GM20431 (cell line): ENCODE data around the gene METRNL.

Experiments used
- in situ Hi-C: fragments of 300-500 bp; cut with MseI, MboI; formaldehyde crosslinking; loops from one replicate; pipeline ENCODE4 v1.15.0; 2020; ENCODE audit warnings: low sequenced_read_pairs; ENCODE audit not compliant: unreplicated experiment

Gene METRNL

DNA sequence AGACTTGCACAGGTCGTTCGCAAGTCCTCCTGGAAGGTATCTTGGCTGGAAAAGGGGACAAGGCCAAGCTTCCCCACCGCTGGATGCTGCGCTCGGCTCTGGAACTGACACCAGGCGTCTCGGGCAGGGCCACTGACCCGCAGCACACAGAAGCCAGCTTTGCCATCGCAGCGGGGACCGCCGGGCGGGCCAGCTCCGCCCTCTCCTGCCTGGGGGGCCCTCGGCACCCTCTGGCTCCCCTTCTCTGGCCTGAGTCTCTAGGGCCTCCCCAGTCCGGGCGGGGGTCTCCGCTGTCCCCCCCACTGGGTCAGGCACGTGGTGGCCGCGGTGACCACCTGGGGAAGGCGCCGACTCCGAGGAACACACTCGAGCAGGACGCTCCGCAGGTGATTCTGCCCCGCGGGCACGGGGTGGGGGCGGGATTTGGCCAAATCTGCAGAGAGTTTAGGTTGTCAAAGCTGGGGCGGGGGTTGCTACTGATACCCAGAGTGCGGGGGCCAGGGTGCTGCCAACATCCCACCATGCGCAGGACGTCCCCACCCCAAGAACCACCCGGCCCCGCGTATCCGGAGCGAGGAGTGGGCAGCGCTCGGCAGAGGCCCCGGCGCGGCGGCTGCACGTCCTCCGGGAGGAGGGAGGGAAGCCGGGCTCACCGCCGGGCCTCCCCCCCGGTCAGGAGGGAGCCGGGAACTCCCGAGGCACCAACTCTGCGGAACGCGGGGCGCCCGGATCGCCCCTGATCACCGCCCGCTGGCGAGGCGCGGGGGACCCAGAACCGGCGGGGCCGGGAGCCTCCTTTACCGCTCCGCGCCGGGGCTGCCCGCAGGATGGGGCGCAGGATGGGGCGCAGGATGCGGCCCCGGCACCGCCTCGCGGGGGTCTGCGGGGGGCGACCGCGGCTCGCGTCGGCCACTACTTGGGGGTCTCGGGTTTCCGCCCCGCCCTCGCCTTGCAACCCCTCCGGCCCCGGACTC, 744 bp upstream of the METRNL start:
- in situ Hi-C loops: no loop called here

DNA sequence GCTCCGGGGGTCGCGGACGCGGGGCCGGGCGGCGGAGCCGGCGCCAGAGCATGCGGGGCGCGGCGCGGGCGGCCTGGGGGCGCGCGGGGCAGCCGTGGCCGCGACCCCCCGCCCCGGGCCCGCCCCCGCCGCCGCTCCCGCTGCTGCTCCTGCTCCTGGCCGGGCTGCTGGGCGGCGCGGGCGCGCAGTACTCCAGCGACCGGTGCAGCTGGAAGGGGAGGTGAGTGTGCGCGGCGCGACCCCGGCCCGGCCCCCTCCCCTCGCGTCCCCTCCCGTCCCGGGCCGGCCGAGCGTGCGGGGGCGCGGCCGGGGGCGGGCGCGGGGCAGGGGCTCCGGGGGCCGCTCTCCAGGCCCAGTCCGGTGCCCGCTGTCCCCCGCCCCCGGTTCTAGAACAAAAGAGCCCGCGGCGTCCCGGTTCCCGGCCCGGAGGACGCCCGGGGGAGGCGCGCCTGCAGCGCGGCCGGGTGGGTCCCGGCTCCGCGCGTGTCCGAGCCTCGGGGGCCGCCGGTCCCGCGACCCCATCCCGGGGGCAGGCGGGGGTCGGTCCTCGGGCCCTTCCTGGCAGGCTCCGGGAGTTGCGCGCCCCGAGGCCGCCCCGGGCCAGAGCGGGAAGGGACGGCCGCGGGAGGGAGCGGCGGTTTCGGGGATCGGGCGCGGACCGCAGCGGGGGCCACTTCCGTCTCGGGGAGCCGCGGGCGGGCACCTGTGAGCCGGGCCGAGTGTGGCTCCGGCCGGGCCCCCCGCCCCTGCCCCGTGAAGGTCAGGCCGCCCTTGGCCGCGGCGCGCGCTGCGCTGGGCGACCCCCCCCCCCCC, 563 bp downstream of the METRNL start:
- in situ Hi-C loops: no loop called here

DNA sequence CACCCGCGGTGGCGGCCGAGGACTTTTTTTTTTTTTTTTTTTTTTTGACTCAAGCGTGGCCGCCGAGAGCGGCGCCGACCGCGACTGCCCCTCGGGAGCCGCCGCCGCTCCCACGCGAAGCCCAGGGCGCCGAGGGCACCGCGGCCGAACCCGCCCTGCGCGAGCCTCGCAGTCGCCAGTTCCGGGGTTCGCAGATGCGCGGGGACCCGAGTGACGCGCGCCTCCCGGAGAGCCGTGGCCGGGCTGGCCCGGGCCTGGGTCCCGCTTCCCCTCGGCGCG, 1.1 kb downstream of the METRNL start:
- in situ Hi-C loops: no loop called here

GRCh38 chr17:83080858-83081683, 1.7 kb downstream of the METRNL start:
- in situ Hi-C loops: no loop called here

DNA sequence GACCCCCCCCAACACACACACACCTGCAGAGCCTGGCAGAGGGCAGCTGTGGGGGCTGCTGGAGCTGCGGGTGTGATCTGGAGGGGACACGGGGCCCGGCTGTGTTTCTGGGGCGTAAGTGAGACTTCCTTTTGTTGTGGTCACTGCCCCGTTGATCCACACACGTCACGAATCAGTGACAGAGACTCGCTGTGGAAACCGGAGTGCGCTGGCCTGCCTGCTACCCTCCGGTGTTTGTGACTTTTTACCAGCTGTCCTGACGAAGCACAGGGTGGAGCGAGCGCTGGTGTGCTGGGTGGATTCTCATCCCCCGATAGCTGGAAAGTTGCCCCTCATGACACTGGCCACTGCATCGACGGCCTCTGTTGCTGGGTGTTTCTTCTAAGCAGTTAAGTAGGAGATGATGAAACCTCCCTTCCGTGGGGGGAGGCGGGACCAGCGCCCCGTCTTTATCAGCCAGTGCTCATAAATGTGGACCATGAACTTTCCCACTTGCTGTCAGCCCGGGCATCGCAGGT, 2.3 kb downstream of the METRNL start:
- in situ Hi-C loops: no loop called here

DNA sequence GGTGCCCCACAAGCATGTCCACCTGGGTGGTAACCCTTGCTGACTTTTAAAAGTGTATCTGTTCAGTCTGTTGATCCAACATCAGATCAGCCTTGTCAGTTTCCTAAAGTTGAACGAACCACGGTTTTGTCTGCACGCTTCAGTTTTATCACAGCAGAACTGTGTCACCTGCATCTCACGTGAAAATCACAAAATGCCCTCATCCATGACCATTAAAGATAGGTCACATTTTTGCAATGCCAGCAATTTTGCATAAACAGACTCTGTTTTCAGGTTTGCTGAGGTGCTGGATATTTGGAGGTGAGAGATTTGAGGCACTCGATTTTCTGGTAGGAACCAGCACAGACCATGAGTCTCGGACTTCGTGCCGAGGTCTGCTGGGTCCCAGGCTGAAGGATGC, 3.0 kb downstream of the METRNL start:
- in situ Hi-C loops: no loop called here

DNA sequence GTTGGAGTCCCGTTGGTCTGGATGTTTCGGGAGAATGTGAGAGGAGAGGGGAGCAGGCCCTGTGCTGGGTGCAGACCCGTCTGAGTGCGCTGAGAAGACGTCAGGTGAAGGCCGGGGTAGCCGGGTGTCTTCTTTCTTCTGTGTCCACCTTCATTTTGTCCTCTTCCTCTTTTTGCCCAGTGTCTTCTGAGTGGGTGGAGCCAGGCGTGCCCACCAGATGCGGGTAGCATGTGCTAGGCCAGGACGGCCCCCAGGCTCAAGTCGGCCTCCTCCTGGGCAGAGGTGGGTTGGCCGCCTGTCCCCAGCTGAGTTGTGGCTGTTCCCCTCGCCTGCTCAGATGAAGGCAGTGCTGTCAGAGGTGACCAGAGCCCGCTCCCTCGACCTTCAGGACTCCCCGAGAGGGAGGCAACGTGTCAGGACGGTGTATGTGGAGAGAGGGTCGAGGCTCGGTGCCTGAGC, 3.5 kb downstream of the METRNL start:
- in situ Hi-C loops: no loop called here

- in situ Hi-C loops: no loop called here
Measured at GRCh38 chr17:83083368-83084201, 4.2 kb downstream of the METRNL start.

DNA sequence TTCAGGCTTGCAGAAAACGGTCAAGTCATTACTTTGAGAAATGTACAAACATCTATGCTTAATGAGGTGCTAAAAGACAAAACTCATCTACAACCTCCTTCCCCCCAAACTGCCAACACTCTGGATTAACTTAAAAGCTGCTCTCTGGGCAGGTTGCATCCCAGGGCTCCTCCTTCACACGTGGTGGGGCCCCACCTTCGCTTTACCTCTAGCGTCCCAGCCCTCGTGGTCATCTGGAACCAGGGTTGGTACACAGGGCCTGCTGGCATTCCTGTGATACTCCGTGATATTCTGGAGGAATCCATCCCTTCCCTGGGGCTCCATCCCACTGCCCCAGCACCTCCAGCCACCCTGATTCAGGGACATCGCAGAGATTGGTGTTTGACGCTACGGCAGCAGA, 4.8 kb downstream of the METRNL start:
- in situ Hi-C loops: no loop called here

DNA sequence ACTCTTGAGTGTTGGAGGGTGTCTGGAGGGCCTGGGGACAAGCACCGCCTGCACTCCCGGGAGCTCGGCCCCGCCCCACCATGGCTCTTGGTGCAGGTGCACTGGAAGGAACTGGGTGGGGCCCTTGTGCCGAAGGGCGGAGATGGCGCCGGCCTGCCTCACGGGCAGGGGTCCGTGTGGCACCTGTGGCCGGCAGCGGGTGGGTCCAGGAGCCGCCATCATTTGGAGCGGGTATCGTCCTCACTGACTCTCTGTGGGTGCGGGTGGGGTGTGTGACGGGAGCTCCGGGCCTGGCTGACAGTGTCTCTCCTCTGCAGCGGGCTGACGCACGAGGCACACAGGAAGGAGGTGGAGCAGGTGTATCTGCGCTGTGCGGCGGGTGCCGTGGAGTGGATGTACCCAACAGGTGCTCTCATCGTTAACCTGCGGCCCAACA, 5.2 kb downstream of the METRNL start:
- in situ Hi-C loops: no loop called here

DNA sequence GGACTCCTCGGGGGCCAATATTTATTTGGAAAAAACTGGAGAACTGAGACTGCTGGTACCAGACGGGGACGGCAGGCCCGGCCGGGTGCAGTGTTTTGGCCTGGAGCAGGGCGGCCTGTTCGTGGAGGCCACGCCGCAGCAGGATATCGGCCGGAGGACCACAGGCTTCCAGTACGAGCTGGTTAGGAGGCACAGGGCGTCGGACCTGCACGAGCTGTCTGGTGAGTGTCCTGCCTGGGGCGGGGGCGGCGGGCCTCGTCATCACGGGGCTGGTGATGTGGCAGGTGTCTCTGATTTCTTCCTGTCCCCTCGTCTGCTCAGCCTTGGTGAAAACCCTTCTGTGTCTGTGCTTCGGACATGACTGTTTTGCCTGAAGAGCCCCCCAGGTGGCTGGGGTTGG, 5.7 kb downstream of the METRNL start:
- in situ Hi-C loops: no loop called here

- in situ Hi-C loops: no loop called here
Measured at GRCh38 chr17:83085526-83086198, 6.3 kb downstream of the METRNL start.

DNA sequence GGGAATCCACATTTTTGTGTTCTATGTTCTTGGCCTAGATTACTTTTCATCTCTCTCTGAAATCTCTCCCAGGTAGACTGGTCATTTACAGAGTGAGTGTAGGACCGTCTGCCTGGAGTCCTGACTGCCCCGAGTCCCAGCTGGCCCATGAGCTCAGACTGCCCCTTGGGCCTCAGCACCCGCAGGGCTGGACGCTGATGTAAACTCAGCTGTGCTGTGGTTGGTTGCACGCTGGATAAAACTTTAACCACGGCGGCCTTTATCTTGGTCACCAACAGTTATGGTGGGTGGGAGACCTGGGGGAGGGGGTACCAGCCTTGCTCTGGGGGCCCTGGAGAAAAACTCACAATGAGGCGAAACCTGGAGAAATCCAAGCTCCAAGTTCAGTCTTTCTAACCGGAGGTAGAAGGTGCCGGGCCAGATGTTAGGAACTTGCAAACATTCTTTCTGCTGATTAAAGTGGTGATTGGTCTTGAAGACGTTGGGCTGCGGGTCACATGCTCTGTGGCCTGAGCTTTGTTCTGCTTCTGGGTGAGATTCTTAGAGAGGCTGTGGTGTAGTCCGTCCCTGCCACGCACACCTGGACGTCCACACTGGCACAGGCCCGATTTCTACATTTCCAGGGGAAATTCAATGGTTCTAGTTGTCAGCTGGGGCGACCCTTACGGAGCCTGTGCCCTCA, 6.9 kb downstream of the METRNL start:
- in situ Hi-C loops: no loop called here

GRCh38 chr17:83086907-83087787, 7.7 kb downstream of the METRNL start:
- in situ Hi-C loops: no loop called here

DNA sequence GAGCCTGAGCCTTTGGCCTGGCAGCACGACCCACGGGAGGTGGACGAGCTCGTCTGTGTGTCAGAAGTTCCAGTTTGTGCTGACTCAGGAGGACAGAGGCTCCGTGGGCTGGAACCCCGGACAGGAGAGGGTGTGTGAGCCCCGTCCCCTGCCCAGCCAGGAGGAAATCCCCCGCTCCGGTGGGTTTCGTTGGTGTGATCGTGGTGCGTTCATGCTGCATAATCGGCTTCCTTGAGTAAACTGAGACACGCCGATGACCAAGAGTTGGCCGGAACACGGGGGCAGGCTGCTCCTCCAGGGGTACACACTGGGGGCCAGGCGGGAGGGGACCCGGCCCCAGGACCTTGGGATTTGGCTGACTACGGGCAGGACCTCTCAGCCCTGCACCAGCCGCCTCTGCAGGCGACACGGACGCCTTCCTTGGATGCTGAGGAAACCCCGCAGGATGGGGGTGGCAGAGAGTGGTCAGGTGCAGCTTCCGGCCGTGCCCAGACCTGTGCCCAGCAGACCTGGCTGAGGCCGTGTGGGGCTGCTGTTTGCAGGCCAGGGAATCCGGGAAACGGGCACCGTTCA, 8.5 kb downstream of the METRNL start:
- in situ Hi-C loops: no loop called here

- in situ Hi-C loops: no loop called here
Measured at GRCh38 chr17:83088451-83088850, 9.0 kb downstream of the METRNL start.

GRCh38 chr17:83088909-83089308, 9.5 kb downstream of the METRNL start:
- in situ Hi-C loops: no loop called here
